ENCODE results near the gene VSIG1. TPM values are rescaled to one million over a fixed set of nuclear protein-coding genes. Genes with fewer than 3 reads are reported as not detected.

VSIG1 gene
- total and polyA plus RNA-seq, 2 of the 4 experiments (the other 2 are of a cell fraction), result not detected

- Histone ChIP-seq H2BK20ac (ENCODE audit: low read depth, low read length) (no peak overlapping the region), H3K4me2 (ENCODE audit: low read depth, low read length) (no peak overlapping the region)
- dilution Hi-C loops (cut with HindIII; ENCODE audit: low sequenced_read_pairs, unreplicated experiment), result no loop called here
These were observed 76.4 kb downstream of the VSIG1 start for GRCh38 chrX:108121291-108121690.

More at GRCh38 chrX:108121291-108121690, 76.4 kb downstream of the VSIG1 start:
- Histone ChIP-seq H3K9ac (ENCODE audit: low read depth, low read length) (no peak overlapping the region), H3K14ac (replicated peaks; ENCODE audit: low read depth, low read length) (no peak overlapping the region), H3K9me3 (ENCODE audit: control insufficient read depth, insufficient read depth, low read length) (no peaks in the 10 kb centered on the region), H3K4me3 (ENCODE audit: insufficient read depth, low read depth, low read length) (no peak overlapping the region), H2AFZ (replicated peaks; ENCODE audit: low read length, poor library complexity) (no peak overlapping the region), H4K8ac (ENCODE audit: low read depth in 2 of 2, low read length in 2 of 2) (no peak overlapping the region), H4K20me1 (ENCODE audit: insufficient read depth, low read length) (no peaks in the 10 kb centered on the region), H3K56ac (ENCODE audit: extremely low read depth, insufficient read depth, low read length) (no peak overlapping the region), H2BK5ac (ENCODE audit: low read depth, low read length, poor library complexity, severe bottlenecking) (no peak overlapping the region), H4K91ac (ENCODE audit: insufficient read depth, low read depth, low read length) (peak overlapping the region; percentile 9; the same call in 1 of the 2 replicates), H3K4me1 (ENCODE audit: control insufficient read depth, insufficient read depth, low read length) (peaks cover 8% of the 10 kb centered on the region), H2AK9ac (replicated peaks; ENCODE audit: low read depth, low read length, poor library complexity) (no peak overlapping the region), H3K79me1 (ENCODE audit: low read depth in 1 of 2, low read length in 2 of 2) (peaks cover 0 to 2% of the 10 kb centered on the region in 2 experiments; a peak in 1 of 4 replicates), H3K18ac (ENCODE audit: low read depth, low read length) (peak overlapping the region; percentile 77), H3K27ac (ENCODE audit: insufficient read depth, low read length) (no peak overlapping the region; the same call in 1 of the 2 replicates), H2BK15ac (ENCODE audit: low read depth, low read length) (no peak overlapping the region), H2AK5ac (ENCODE audit: low read depth, low read length) (no peak overlapping the region), H2BK120ac (ENCODE audit: low read depth, low read length) (no peak overlapping the region), H3K4ac (ENCODE audit: low read depth, low read length) (no peak overlapping the region), H4K5ac (ENCODE audit: low read depth, low read length) (no peak overlapping the region), H3K27me3 (ENCODE audit: control insufficient read depth, insufficient read depth, low read length) (peaks cover 4% of the 10 kb centered on the region), H3K23ac (ENCODE audit: low read depth, low read length) (no peak overlapping the region), H3K9me1 (ENCODE audit: insufficient read depth, low read length) (0 out of 2 replicates have a peak, but pooled peaks cover 3% of the 10 kb centered on the region), H3K36me3 (ENCODE audit: control insufficient read depth, insufficient read depth, low read length) (no peaks in the 10 kb centered on the region)
- intact Hi-C loops (cut with micrococcal nuclease) (no loop called here), in situ Hi-C loops (cut with MboI; ENCODE audit: low sequenced_read_pairs) (no loop called here)
- CTCF ChIA-PET, result no interaction called here
- BruUV-seq (replicated peaks), result no TSS peak
- no peak for TF ChIP-seq FOS (IDR thresholded peaks at IDR 0.05; ENCODE audit: low read depth, low read length)
- no peak for TF ChIP-seq NFE2L2 (IDR thresholded peaks at IDR 0.05; ENCODE audit: low read depth, low read length)
- no peak for TF ChIP-seq RAD21 (IDR thresholded peaks at IDR 0.05; ENCODE audit: low read length)
- TF ChIP-seq BHLHE40 (IDR thresholded peaks at IDR 0.05; ENCODE audit: low read depth, low read length), result no peak
- TF ChIP-seq MXI1 (IDR thresholded peaks at IDR 0.05; ENCODE audit: borderline replicate concordance, low read depth, low read length), result no peak
- no peak for TF ChIP-seq CHD1 (IDR thresholded peaks at IDR 0.05; ENCODE audit: low read depth, low read length)
- ATAC-seq (ENCODE audit: low read depth) (no peak), DNase-seq (no peak)
- WGBS, 2 experiments (ENCODE audit: extremely low coverage in 2 of 2, insufficient read length in 1 of 2), result 25% methylated on average over 2 of the region's 3 CpGs; no CpG with 5 or more reads in 1 of the 2 experiments
- POLR2A ChIA-PET (ENCODE audit: unreplicated experiment), result no interaction called here

Measured in IMR-90 (cell line).